Measurements from ENCODE around the gene DGKE. TPM values are rescaled to one million over a fixed set of nuclear protein-coding genes. Genes with fewer than 3 reads are reported as not detected.

Gene DGKE
- total and polyA plus RNA-seq, 2 of the 8 experiments (the other 6 are each of a cell fraction or from before 2014, with no cell fraction given), result 1.7 to 7.4 TPM

- Histone ChIP-seq H2AFZ (ENCODE audit: low read length) (peak overlapping the region; percentile 98; the same call in 1 of the 2 replicates), H3K27ac (ENCODE audit: low read depth, low read length) (no peak overlapping the region), H3K36me3 (ENCODE audit: control insufficient read depth in 2 of 4, insufficient read depth in 4 of 4, low read length in 3 of 4) (no peaks in the 10 kb centered on the region), H4K8ac (ENCODE audit: extremely low read depth, insufficient read depth, low read length) (no peak overlapping the region), H3K9me3 (ENCODE audit: insufficient read depth in 2 of 2, low read depth in 1 of 2, low read length in 1 of 2) (no peaks in the 10 kb centered on the region), H3K79me2 (ENCODE audit: control insufficient read depth in 1 of 2, insufficient read depth in 2 of 2, low read length in 2 of 2) (no peaks in the 10 kb centered on the region), H3K4me1 (replicated peaks in 1 of 4; ENCODE audit: control insufficient read depth in 3 of 4, insufficient read depth in 4 of 4, low read length in 3 of 4) (peaks cover 0 to 3% (median 0%) of the 10 kb centered on the region in 4 experiments; a peak in 3 of 7 replicates), H3K23me2 (ENCODE audit: low read depth, low read length) (0 out of 2 replicates have a peak, but pooled peaks cover 2% of the 10 kb centered on the region), H3K4ac (replicated peaks; ENCODE audit: insufficient read length, low read depth, low read length) (no peak overlapping the region), H2AK5ac (ENCODE audit: low read depth, low read length) (no peak overlapping the region), H3K56ac (replicated peaks; ENCODE audit: insufficient read length, low read depth, low read length) (no peak overlapping the region), H2BK5ac (ENCODE audit: low read depth, low read length) (no peak overlapping the region), H3K23ac (ENCODE audit: insufficient read length) (no peak overlapping the region), H3K14ac (ENCODE audit: insufficient read length) (no peak overlapping the region), H3K4me3 (ENCODE audit: extremely low read depth in 1 of 4, insufficient read depth in 2 of 4, low read depth in 3 of 4, low read length in 4 of 4) (no peak overlapping the region; a peak in 3 of 8 replicates), H2BK20ac (ENCODE audit: low read length) (no peak overlapping the region), H4K20me1 (replicated peaks in 1 of 2; ENCODE audit: control insufficient read depth in 1 of 2, insufficient read depth in 2 of 2, low read length in 2 of 2) (no peaks in the 10 kb centered on the region), H3K9ac (replicated peaks in 1 of 4; ENCODE audit: extremely low read depth in 1 of 4, low read depth in 3 of 4, low read length in 3 of 4) (no peak overlapping the region), H3K27me3 (replicated peaks in 1 of 4; ENCODE audit: control insufficient read depth in 3 of 4, extremely low read depth in 1 of 4, insufficient read depth in 3 of 4, low read length in 3 of 4) (no peaks in the 10 kb centered on the region), H2BK15ac (ENCODE audit: low read length) (no peak overlapping the region), H3K4me2 (ENCODE audit: insufficient read depth in 1 of 2, low read depth in 2 of 2, low read length in 2 of 2) (peak overlapping the region; percentile 59 to 62), H4K91ac (replicated peaks; ENCODE audit: insufficient read length, low read length) (no peak overlapping the region), H4K5ac (ENCODE audit: insufficient read length, low read depth, low read length) (no peak overlapping the region), H3K18ac (ENCODE audit: extremely low read depth, low read length) (no peak overlapping the region), H3K79me1 (ENCODE audit: low read depth, low read length) (no peaks in the 10 kb centered on the region), H2BK120ac (replicated peaks; ENCODE audit: low read depth, low read length) (no peak overlapping the region), H2BK12ac (ENCODE audit: low read depth, low read length) (no peak overlapping the region)
- TF ChIP-seq CEBPB (IDR thresholded peaks at IDR 0.05; ENCODE audit: low read depth, low read length) (no peak), USF2 (IDR thresholded peaks at IDR 0.05; ENCODE audit: low read length) (no peak), JUND (IDR thresholded peaks at IDR 0.05; ENCODE audit: low read length) (no peak), CHD2 (IDR thresholded peaks at IDR 0.05; ENCODE audit: low read length) (no peak), POLR2AphosphoS5 (IDR thresholded peaks at IDR 0.05; ENCODE audit: low read depth, low read length) (no peak), SIRT6 (IDR thresholded peaks at IDR 0.05; ENCODE audit: low read length) (no peak), KDM1A (IDR thresholded peaks at IDR 0.05; ENCODE audit: borderline replicate concordance, low read length) (no peak)
- FAIRE-seq (peak; percentile 89), DNase-seq (ENCODE audit: low read depth in 1 of 2, low spot score in 2 of 2) (no peak)
- ChIA-PET CTCF (ENCODE audit: partially characterized antibody) (interaction anchor here (1.1 to 2.0 kb wide), 3 partner anchors 15 to 207 kb away, joined by 4 to 6 read pairs (median 5); no protein-coding TSS in a partner anchor), POLR2A (ENCODE audit: partially characterized antibody) (interaction anchor here (0.7 kb wide), 1 partner anchor 10 kb away, joined by 3 read pairs; no protein-coding TSS in a partner anchor)
- WGBS, 2 experiments (ENCODE audit: extremely low coverage in 1 of 2, insufficient coverage in 1 of 2, insufficient read length in 1 of 2, insufficient replicate concordance in 2 of 2, low coverage in 1 of 2, low lambda C conversion rate in 2 of 2, missing lambda C conversion rate in 1 of 2), result 7% methylated on average over 4 of the region's 4 CpGs; no CpG with 5 or more reads in 1 of the 2 experiments
These were observed 35.0 kb upstream of the DGKE start for GRCh38 chr17:56798916-56799315.
